AG04450 (cell line): ENCODE results near the gene SLAMF9. TPM values are rescaled to one million over a fixed set of nuclear protein-coding genes. Genes with fewer than 3 reads are reported as not detected.

Experiments
- CTCF ChIA-PET: fragments of 300-600, 350-600 bp; formaldehyde crosslinking; extraction: SDS; loops from one replicate; lab custom pipeline; 2022; ENCODE audit warnings: antibody characterized with exemption, inconsistent platforms; lab: Charles Lee
- POLR2A ChIA-PET: fragments of 350-600 bp; formaldehyde crosslinking; extraction: SDS; loops from one replicate; lab custom pipeline; 2021; ENCODE audit warnings: antibody characterized with exemption, inconsistent platforms; lab: Yijun Ruan, JAX
- DNase-seq: peaks from one replicate; pipeline ENCODE4 v3.0.0-alpha.2; 2011; ENCODE audit warnings: low read depth, low spot score
- H3K27ac ChIP-seq: one replicate; pipeline ENCODE4 v1.5.1; 2012; ENCODE audit warnings: low read depth, low read length, control low read depth
- H3K27me3 ChIP-seq: one replicate; pipeline ENCODE4 v1.6.0; 2012; ENCODE audit warnings: low read length; ENCODE audit not compliant: control insufficient read depth, insufficient read depth
- H3K4me3 ChIP-seq: 2 replicates; pipeline ENCODE4 v1.5.1; 2011; ENCODE audit warnings: mild to moderate bottlenecking, low read depth, low read length, control low read depth
- H3K9me3 ChIP-seq: 2 replicates; pipeline ENCODE4 v1.5.1; 2012; ENCODE audit warnings: low read length; ENCODE audit not compliant: control insufficient read depth, insufficient read depth
- polyA plus RNA-seq: library from polyadenylated mRNA; depleted of rRNA; stranded (reverse); fragments of >200 nt; gene quantifications from 2 replicates; pipeline ENCODE4 v1.2.3, GENCODE V29; 2011
- TF ChIP-seq, protein P1 (sequence below): IDR thresholded peaks from 2 replicates; pipeline ENCODE4 v1.5.1; 2011; ENCODE audit warnings: low read depth, low read length, control low read depth, inconsistent platforms

SLAMF9 gene
- polyA plus RNA-seq, 1 experiment: not detected

DNA sequence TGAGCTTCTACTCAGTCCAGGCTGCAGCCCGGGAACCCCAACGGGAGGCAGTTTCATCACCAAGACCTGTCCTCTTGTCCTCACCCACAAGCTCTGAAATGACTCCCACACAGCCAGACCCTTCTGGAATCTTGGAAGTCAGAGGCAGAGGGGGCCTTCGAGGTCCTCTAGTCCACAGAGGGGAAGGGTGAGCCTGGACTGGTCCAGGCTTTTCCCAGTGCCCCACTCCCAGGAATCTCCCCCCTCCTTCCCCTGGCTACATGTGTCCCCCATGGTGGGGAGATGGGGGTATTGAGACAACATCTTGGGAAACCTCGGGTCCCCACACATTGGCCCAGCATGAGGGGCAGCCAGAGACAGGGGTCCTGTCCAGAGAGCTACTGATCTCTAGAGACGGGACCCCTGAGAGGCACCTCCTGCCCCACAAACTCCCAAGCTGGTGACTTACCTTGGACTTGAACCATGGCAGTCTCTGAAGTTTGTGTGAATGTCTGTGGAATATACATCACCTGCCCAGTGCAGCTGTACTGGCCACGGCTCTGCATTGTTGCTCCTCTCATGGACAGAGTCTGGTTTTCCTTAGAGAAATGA, 19.4 kb upstream of the SLAMF9 start:
- DNase-seq: no peak
- ChIA-PET CTCF (interaction anchor here (1.3 kb wide), 1 partner anchor 33 kb away, joined by 5 read pairs; no protein-coding TSS in a partner anchor), POLR2A (no interaction called here)
- Histone ChIP-seq H3K9me3 (no peaks in the 10 kb centered on the region), H3K4me3 (no peak overlapping the region), H3K27ac (no peak overlapping the region), H3K27me3 (peaks cover 19% of the 10 kb centered on the region)
- TF ChIP-seq, protein P1, sequence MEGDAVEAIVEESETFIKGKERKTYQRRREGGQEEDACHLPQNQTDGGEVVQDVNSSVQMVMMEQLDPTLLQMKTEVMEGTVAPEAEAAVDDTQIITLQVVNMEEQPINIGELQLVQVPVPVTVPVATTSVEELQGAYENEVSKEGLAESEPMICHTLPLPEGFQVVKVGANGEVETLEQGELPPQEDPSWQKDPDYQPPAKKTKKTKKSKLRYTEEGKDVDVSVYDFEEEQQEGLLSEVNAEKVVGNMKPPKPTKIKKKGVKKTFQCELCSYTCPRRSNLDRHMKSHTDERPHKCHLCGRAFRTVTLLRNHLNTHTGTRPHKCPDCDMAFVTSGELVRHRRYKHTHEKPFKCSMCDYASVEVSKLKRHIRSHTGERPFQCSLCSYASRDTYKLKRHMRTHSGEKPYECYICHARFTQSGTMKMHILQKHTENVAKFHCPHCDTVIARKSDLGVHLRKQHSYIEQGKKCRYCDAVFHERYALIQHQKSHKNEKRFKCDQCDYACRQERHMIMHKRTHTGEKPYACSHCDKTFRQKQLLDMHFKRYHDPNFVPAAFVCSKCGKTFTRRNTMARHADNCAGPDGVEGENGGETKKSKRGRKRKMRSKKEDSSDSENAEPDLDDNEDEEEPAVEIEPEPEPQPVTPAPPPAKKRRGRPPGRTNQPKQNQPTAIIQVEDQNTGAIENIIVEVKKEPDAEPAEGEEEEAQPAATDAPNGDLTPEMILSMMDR: no peak

DNA sequence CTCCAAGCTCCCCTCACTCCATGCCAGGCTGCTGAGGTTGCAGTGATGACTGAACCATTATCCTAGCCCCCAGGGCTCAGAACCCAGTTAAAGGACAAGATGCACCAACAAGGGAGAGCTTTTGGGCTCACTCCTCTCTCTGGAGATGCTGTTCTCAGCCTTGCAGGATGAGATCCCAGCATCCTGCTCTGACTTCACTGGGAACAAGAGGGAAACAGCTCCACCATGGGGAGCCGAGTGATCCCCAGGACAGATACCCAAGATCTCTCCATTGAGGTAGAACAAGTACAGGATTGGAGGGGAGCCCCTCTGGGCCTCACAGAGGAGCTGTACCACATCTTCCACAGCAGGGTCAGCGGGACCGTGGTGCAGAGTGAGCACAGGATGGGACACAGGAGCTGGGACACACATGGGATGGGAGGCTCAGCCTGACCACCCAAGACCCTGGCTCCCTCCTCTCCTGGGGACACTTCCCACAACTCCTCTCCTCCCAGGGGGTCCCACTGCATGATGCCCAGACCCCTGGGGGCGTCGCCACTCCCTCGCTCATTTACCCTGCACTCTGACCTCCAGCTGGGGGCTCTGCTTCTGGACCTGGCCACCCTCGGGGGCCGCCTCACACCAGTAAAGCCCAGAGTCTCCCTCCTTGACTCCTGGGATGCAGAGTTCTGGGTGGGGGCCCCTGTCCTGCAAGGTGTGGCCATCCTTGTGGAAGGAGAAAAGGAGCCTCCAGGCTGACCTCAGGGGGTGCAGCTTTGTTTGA, 18.6 kb upstream of the SLAMF9 start:
- H3K9me3 ChIP-seq: no peaks in the 10 kb centered on the region
- DNase-seq: no peak
- H3K27me3 ChIP-seq: peaks cover 20% of the 10 kb centered on the region
- no peak overlapping the region for H3K27ac ChIP-seq
- no peak overlapping the region for H3K4me3 ChIP-seq
- TF ChIP-seq, protein P1: no peak
- ChIA-PET CTCF (interaction anchor here (0.6 kb wide), 1 partner anchor 34 kb away, joined by 4 read pairs; no protein-coding TSS in a partner anchor), POLR2A (no interaction called here)

DNA sequence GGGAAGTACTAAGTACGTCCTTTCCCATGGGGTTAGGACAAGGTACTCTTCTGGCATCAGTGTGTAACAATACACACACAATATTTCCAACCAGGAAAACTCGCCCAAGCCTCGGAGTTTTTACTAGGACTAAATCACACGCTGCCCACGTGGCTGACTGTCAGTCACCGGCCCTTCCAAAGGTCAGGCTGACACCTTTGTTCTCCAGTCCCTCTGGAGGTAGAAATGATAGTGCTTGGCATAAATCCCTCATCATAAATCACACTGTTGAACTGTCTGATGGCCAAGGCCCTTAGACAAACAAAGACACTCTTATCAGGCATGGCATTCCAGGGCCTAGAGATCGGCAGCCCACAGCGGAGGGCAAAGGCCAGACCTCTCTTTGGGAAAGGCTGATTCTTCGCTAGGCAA, 16.9 kb upstream of the SLAMF9 start:
- ChIA-PET CTCF (interaction anchor here (0.7 to 3.4 kb wide), 4 partner anchors 25 to 76 kb away, joined by 3 to 28 read pairs (median 3); no protein-coding TSS in a partner anchor), POLR2A (no interaction called here)
- TF ChIP-seq, protein P1: no peak
- no peak overlapping the region for H3K27ac ChIP-seq
- peaks cover 17% of the 10 kb centered on the region for H3K27me3 ChIP-seq
- no peaks in the 10 kb centered on the region for H3K9me3 ChIP-seq
- no peak overlapping the region for H3K4me3 ChIP-seq
- DNase-seq: no peak

DNA sequence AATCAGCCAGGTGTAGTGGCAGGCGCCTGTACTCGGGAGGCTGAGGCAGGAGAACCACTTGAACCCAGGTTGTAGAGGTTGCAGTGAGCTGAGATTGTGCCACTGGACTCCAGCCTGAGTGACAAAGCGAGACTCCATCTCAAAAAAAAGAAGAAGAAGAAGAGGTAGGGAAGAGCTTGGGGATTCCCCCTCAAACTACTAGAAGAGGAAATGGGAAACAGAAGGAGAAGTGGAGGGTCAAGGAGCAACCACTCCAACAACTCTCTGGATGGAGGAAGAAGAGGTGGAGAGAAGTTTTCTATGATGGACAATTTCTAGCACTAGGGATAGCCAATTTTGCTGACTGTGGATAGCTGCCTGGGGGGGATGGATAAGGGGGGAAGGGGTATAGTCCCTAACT, 14.9 kb upstream of the SLAMF9 start:
- TF ChIP-seq, protein P1: no peak
- no peak for DNase-seq
- peaks cover 10% of the 10 kb centered on the region for H3K27me3 ChIP-seq
- H3K4me3 ChIP-seq: no peak overlapping the region
- H3K9me3 ChIP-seq: no peaks in the 10 kb centered on the region
- CTCF ChIA-PET: interaction anchor here (1.2 to 3.4 kb wide), 2 partner anchors 33 to 38 kb away, joined by 3 to 28 read pairs; no protein-coding TSS in a partner anchor
- no peak overlapping the region for H3K27ac ChIP-seq
- POLR2A ChIA-PET: no interaction called here

DNA sequence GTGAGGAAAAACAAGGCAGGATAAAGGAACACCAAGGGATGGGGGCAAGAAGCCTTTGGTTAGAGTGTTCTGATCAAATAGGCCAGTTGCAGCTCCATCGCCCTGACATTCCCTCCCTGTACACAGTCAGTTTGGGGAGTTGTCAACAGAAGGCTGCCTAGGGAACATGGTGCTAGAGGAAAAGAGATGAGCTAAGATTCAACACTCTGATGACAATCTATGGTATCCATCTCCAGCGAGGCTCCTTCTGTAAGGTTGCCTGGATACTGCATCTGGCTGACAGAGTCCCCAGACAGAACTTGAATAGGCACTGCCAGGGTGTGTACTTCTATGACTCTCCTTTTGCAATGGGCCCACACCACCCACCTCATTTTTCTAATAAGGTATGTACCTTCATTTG, 11.2 kb upstream of the SLAMF9 start:
- TF ChIP-seq, protein P1: no peak
- no peak overlapping the region for H3K4me3 ChIP-seq
- POLR2A ChIA-PET: no interaction called here
- no peak for DNase-seq
- H3K27me3 ChIP-seq: peaks cover 15% of the 10 kb centered on the region
- no peaks in the 10 kb centered on the region for H3K9me3 ChIP-seq
- H3K27ac ChIP-seq: no peak overlapping the region
- CTCF ChIA-PET: interaction anchor here (0.7 to 3.5 kb wide), 2 partner anchors 13 to 41 kb away, joined by 3 to 26 read pairs; no protein-coding TSS in a partner anchor
